Measurements from ENCODE around the gene MEX3D. TPM values are rescaled to one million over a fixed set of nuclear protein-coding genes. Genes with fewer than 3 reads are reported as not detected.

Gene MEX3D
- total and polyA plus RNA-seq, 2 of the 4 experiments (the other 2 are of a cell fraction), result 9.1 to 9.6 TPM

- peaks cover 34% of the 10 kb centered on the region for H3K27me3 ChIP-seq (ENCODE audit: control insufficient read depth, insufficient read depth, low read length)
- no peaks in the 10 kb centered on the region for H3K79me1 ChIP-seq (ENCODE audit: low read depth in 1 of 2, low read length in 2 of 2)
- no peak overlapping the region for H2BK15ac ChIP-seq (ENCODE audit: low read depth, low read length)
- 0 out of 2 replicates have a peak, but pooled peaks cover 7% of the 10 kb centered on the region for H4K20me1 ChIP-seq (ENCODE audit: insufficient read depth, low read length)
- no peak overlapping the region for H3K9ac ChIP-seq (ENCODE audit: low read depth, low read length)
- no peak overlapping the region for H2AK5ac ChIP-seq (ENCODE audit: low read depth, low read length)
- DNase-seq, result no peak
- no peak overlapping the region for H3K23ac ChIP-seq (ENCODE audit: low read depth, low read length)
- dilution Hi-C loops (cut with HindIII; ENCODE audit: low sequenced_read_pairs, unreplicated experiment), result no loop called here
- no peaks in the 10 kb centered on the region; the same call in 1 of the 2 replicates for H3K4me1 ChIP-seq (ENCODE audit: control insufficient read depth, insufficient read depth, low read length)
- no peak overlapping the region for H3K14ac ChIP-seq (replicated peaks; ENCODE audit: low read depth, low read length)
- no peak overlapping the region for H2AK9ac ChIP-seq (replicated peaks; ENCODE audit: low read depth, low read length, poor library complexity)
- in situ Hi-C loops (cut with MboI; ENCODE audit: low sequenced_read_pairs), result no loop called here
- H4K8ac ChIP-seq (ENCODE audit: low read depth in 2 of 2, low read length in 2 of 2), result no peak overlapping the region
- no TSS peak for BruUV-seq (replicated peaks)
- no peak for TF ChIP-seq SMC3 (IDR thresholded peaks at IDR 0.05; ENCODE audit: low read depth, low read length)
- TF ChIP-seq RAD21 (IDR thresholded peaks at IDR 0.05; ENCODE audit: low read length), result no peak
- no peak for TF ChIP-seq NFE2L2 (IDR thresholded peaks at IDR 0.05; ENCODE audit: low read depth, low read length)
- peak; percentile 13; the same call in 1 of the 2 replicates for ATAC-seq (ENCODE audit: low read depth)
- no peaks in the 10 kb centered on the region for H3K9me3 ChIP-seq (ENCODE audit: control insufficient read depth, insufficient read depth, low read length)
- peaks cover 4% of the 10 kb centered on the region; the same call in 1 of the 2 replicates for H3K9me1 ChIP-seq (ENCODE audit: insufficient read depth, low read length)
- CTCF ChIA-PET, result no interaction called here
- H3K4me3 ChIP-seq (ENCODE audit: insufficient read depth, low read depth, low read length), result no peak overlapping the region
- H2BK20ac ChIP-seq (ENCODE audit: low read depth, low read length), result no peak overlapping the region
- no peak overlapping the region for H3K18ac ChIP-seq (ENCODE audit: low read depth, low read length)
- H3K36me3 ChIP-seq (ENCODE audit: control insufficient read depth, insufficient read depth, low read length), result no peaks in the 10 kb centered on the region
- no peak overlapping the region for H3K27ac ChIP-seq (ENCODE audit: insufficient read depth, low read length)
- POLR2A ChIA-PET (ENCODE audit: unreplicated experiment), result no interaction called here
- H3K4me2 ChIP-seq (ENCODE audit: low read depth, low read length), result no peak overlapping the region
- H2BK120ac ChIP-seq (ENCODE audit: low read depth, low read length), result no peak overlapping the region
- no peak overlapping the region for H4K5ac ChIP-seq (ENCODE audit: low read depth, low read length)
- H2AFZ ChIP-seq (replicated peaks; ENCODE audit: low read length, poor library complexity), result no peak overlapping the region
- WGBS, 2 experiments (ENCODE audit: extremely low coverage in 2 of 2, insufficient read length in 1 of 2), result no CpG with 5 or more reads among the region's 14 CpGs
- H3K56ac ChIP-seq (ENCODE audit: extremely low read depth, insufficient read depth, low read length), result no peak overlapping the region
- H2BK5ac ChIP-seq (ENCODE audit: low read depth, low read length, poor library complexity, severe bottlenecking), result no peak overlapping the region
- intact Hi-C loops (cut with micrococcal nuclease), result no loop called here
- H3K4ac ChIP-seq (ENCODE audit: low read depth, low read length), result no peak overlapping the region
- H4K91ac ChIP-seq (ENCODE audit: insufficient read depth, low read depth, low read length), result no peak overlapping the region
Observed at GRCh38 chr19:1521636-1522035, 46.5 kb downstream of the MEX3D start.

Data from IMR-90 (cell line).